Kidney (tissue), 14 donors: ENCODE results near the gene TEX11. TPM values are rescaled to one million over a fixed set of nuclear protein-coding genes. Genes with fewer than 3 reads are reported as not detected.
A peak's percentile ranks its signal among the peaks of the same experiment; 100 is the strongest.
"Not testable (repeated sequence)": the region's sequence is repeated elsewhere in the genome, so short reads cannot be mapped to it uniquely, and the experiment has no call there.

Experiments used
- DNase-seq, 5 donors: peaks; one replicate each; pipeline ENCODE4 v3.0.0-alpha.2; 2013 to 2020
- FAIRE-seq: peaks from 2 replicates; lab custom pipeline; 2012; peaks lifted over from hg19 to GRCh38; lab: Jason Lieb, UNC
- H3K27ac ChIP-seq, 2 donors: one replicate each; pipeline ENCODE4 v1.7.0; 2013; ENCODE audit warnings: low read depth in 2 of 2, low read length in 2 of 2, inconsistent platforms in 1 of 2
- H3K27me3 ChIP-seq: one replicate; pipeline ENCODE4 v1.7.1; 2013; ENCODE audit warnings: low read length, inconsistent platforms; ENCODE audit not compliant: control insufficient read depth, insufficient read depth
- H3K36me3 ChIP-seq, 3 donors: one replicate each; pipeline versions ENCODE4 v1.7.0 to v1.7.1; 2013; ENCODE audit warnings: low read length in 3 of 3, control low read depth in 1 of 3, inconsistent platforms in 1 of 3; ENCODE audit not compliant: insufficient read depth in 3 of 3, control insufficient read depth in 2 of 3
- H3K4me1 ChIP-seq, 3 donors: one replicate each; pipeline versions ENCODE4 v1.7.0 to v1.7.1; 2013; ENCODE audit warnings: low read length in 3 of 3, inconsistent platforms in 1 of 3, low read depth in 1 of 3; ENCODE audit not compliant: control insufficient read depth in 2 of 3, insufficient read depth in 2 of 3
- H3K4me3 ChIP-seq, 3 donors: one replicate each; pipeline versions ENCODE4 v1.7.0 to v1.8.1; 2013; ENCODE audit warnings: low read length in 3 of 3, control low read depth in 1 of 3, inconsistent platforms in 1 of 3
- H3K9ac ChIP-seq, 3 donors: one replicate each; pipeline versions ENCODE4 v1.7.0 to v1.7.1; 2013; ENCODE audit warnings: low read length in 3 of 3, control low read depth in 1 of 3, inconsistent platforms in 1 of 3
- H3K9me3 ChIP-seq, 3 donors: one replicate each; pipeline versions ENCODE4 v1.7.0 to v1.7.1; 2013; ENCODE audit warnings: low read length in 3 of 3, control low read depth in 1 of 3, inconsistent platforms in 1 of 3; ENCODE audit not compliant: control insufficient read depth in 2 of 3, insufficient read depth in 1 of 3
- CTCF ChIP-seq: IDR thresholded peaks from 3 replicates; pipeline ENCODE4 v1.5.1; 2012; ENCODE audit warnings: mild to moderate bottlenecking, moderate library complexity, borderline replicate concordance; ENCODE audit not compliant: insufficient read depth; ENCODE audit errors: extremely low read depth
- intact Hi-C: fragments of 100-400 bp; cut with DNase I; formaldehyde crosslinking; loops from one replicate; pipeline ENCODE4 v1.11.1; 2022
- polyA plus RNA-seq: library from polyadenylated mRNA; stranded (reverse); fragments of 350-450 nt; fragmentation: Illumina TruSeq; extraction: RNeasy Lipid Tissue Mini Kit (QIAGEN cat#74804); gene quantifications from one replicate; pipeline ENCODE4 v1.2.3, GENCODE V29; 2014; ENCODE audit warnings: low read depth, low replicate concordance; ENCODE audit not compliant: insufficient read depth
- total RNA-seq: library from RNA; stranded (reverse); fragmentation: NEBNext Ultra II Directional; extraction: Animal tissue kit (Norgen Biotek cat#: 25700); gene quantifications from one replicate; pipeline ENCODE4 v1.2.1, GENCODE V29; 2021
- donor health status: control.
- donor health status: control.
- donor health status: control.
- donor health status: control.
- donor health status: control.
- donor health status: DM: yes; HTN: yes; CAD: no.
- donor health status: Normal renal cell carcinoma (clear cell type).

TEX11 gene
- total and polyA plus RNA-seq, 2 donors from 2014 or later: 0.28 TPM; not detected in 1

- intact Hi-C loops: no loop called here
- Histone ChIP-seq H3K4me1 (no peaks in the 10 kb centered on the region), H3K9ac (no peak overlapping the region), H3K36me3 (no peaks in the 10 kb centered on the region), H3K27me3 (no peaks in the 10 kb centered on the region), H3K27ac (no peak overlapping the region), H3K9me3 (no peaks in the 10 kb centered on the region), H3K4me3 (no peak overlapping the region)
- no peak for TF ChIP-seq CTCF
- no peak for DNase-seq
- no peak for FAIRE-seq
Observed at GRCh38 chrX:70852294-70852693, 56.2 kb downstream of the TEX11 start.

GRCh38 chrX:70844081-70844480, 64.4 kb downstream of the TEX11 start:
- H3K27ac ChIP-seq, H3K4me1 ChIP-seq, intact Hi-C loops, DNase-seq, H3K9ac ChIP-seq, FAIRE-seq, H3K27me3 ChIP-seq, H3K9me3 ChIP-seq, H3K4me3 ChIP-seq, H3K36me3 ChIP-seq: not testable (repeated sequence)

GRCh38 chrX:70843620-70844019, 64.9 kb downstream of the TEX11 start:
- DNase-seq, H3K36me3 ChIP-seq, H3K27ac ChIP-seq, H3K4me3 ChIP-seq, H3K4me1 ChIP-seq, H3K9me3 ChIP-seq, H3K27me3 ChIP-seq, FAIRE-seq, H3K9ac ChIP-seq, intact Hi-C loops: not testable (repeated sequence)

GRCh38 chrX:70834589-70834988, 73.9 kb downstream of the TEX11 start:
- no peak for TF ChIP-seq CTCF
- no peak overlapping the region for H3K9ac ChIP-seq
- no peaks in the 10 kb centered on the region for H3K27me3 ChIP-seq
- intact Hi-C loops: no loop called here
- H3K9me3 ChIP-seq: no peaks in the 10 kb centered on the region
- no peak overlapping the region for H3K4me3 ChIP-seq
- H3K27ac ChIP-seq: no peak overlapping the region
- DNase-seq (no peak), FAIRE-seq (no peak)
- no peaks in the 10 kb centered on the region for H3K36me3 ChIP-seq
- H3K4me1 ChIP-seq: no peaks in the 10 kb centered on the region

- H3K9ac ChIP-seq: no peak overlapping the region
- H3K4me1 ChIP-seq: no peaks in the 10 kb centered on the region
- H3K36me3 ChIP-seq: no peaks in the 10 kb centered on the region
- H3K4me3 ChIP-seq: no peak overlapping the region
- no peak for TF ChIP-seq CTCF
- FAIRE-seq (no peak), DNase-seq (peak in 1 of 5 donors; percentile 1)
- no peaks in the 10 kb centered on the region for H3K27me3 ChIP-seq
- no peak overlapping the region for H3K27ac ChIP-seq
- no peaks in the 10 kb centered on the region for H3K9me3 ChIP-seq
- intact Hi-C loops: no loop called here
Observed at GRCh38 chrX:70826715-70827114, 81.8 kb downstream of the TEX11 start.
